Hippocampal formation (tissue), 2 donors: Measurements from ENCODE around the gene SLC7A4.
"Not testable (repeated sequence)": the region's sequence is repeated elsewhere in the genome, so short reads cannot be mapped to it uniquely, and the experiment has no call there.

Experiments used
- DNase-seq, 2 donors: peaks; one replicate each; lab custom pipeline; 2025; lab: John Stamatoyannopoulos, UW

The SLC7A4 gene, protein sequence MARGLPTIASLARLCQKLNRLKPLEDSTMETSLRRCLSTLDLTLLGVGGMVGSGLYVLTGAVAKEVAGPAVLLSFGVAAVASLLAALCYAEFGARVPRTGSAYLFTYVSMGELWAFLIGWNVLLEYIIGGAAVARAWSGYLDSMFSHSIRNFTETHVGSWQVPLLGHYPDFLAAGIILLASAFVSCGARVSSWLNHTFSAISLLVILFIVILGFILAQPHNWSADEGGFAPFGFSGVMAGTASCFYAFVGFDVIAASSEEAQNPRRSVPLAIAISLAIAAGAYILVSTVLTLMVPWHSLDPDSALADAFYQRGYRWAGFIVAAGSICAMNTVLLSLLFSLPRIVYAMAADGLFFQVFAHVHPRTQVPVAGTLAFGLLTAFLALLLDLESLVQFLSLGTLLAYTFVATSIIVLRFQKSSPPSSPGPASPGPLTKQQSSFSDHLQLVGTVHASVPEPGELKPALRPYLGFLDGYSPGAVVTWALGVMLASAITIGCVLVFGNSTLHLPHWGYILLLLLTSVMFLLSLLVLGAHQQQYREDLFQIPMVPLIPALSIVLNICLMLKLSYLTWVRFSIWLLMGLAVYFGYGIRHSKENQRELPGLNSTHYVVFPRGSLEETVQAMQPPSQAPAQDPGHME

GRCh38 chr22:21032037-21032867, at the start of gene SLC7A4:
Gene SLC7A4 (minus strand): TSS chr22:21032561. CDS start chr22:21031812, 749 bp downstream.
- no peak for DNase-seq

DNA sequence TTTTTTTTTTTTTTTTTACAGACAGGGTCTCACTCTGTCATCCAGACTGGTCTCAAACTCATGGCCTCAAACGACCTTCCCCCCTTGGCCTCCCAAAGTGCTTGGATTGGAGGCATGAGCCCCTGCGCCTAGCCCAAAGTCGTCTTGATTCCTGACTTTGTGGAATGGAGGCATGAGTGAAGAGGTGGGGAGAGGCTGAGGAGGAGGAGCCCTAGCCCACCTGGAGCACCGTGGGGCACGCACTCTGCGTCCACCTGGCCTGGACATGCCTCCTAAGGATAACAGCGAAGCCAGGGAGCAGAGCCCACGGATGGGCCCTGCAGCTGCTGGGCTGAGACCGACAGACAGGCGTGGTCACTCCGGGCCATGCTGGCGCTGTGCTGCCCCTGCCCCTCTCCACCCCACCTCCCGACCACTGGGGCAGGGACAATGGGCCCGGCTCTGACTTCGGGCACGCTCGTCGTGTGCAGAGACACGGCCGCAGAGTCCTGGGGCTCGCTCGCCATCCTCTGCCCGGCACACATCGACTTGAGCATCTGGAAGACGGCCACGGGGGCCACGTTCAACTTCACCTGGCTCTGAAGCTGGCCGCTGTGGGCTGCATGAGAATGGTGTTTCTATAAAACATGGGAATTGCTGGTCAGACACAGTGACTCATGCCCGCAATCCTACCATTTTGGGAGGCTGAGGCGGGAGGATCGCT, 48.2 kb upstream of the SLC7A4 start:
- no peak for DNase-seq

GRCh38 chr22:21079493-21079892, 47.1 kb upstream of the SLC7A4 start:
- DNase-seq, result no peak

- DNase-seq, result no peak
Measured at GRCh38 chr22:21078916-21079315, 46.6 kb upstream of the SLC7A4 start.

- DNase-seq, result no peak
Measured at GRCh38 chr22:21077884-21078508, 45.6 kb upstream of the SLC7A4 start.

GRCh38 chr22:21076912-21077625, 44.7 kb upstream of the SLC7A4 start:
- DNase-seq, result no peak

DNA sequence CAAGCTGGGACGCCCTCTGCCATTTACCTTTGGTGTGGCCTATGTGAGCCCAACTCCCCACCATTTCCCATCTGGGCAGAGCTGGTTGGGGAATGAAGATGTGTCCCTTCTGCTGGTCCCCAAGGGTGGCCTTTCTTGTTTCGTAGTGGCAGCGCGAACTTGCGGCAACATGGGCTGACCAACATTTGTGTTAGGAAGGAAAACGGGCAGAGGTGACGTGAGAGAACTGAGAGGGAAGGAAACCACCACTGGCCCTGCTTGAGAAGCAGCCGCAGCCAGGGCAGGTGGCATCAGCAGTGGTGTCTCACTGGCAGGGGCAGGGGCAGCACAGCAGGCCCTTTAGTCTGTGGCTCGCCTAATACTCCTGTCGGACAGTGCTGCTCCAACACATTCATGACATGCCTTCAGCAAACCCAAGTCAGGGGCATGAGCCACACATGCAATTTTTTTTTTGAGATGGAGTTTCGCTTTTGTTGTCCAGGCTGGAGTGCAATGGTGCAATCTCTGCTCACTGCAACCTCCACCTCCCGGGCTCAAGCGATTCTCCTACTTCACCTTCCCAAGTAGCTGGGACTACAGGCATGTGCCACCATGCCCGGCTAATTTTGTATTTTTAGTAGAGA, 43.3 kb upstream of the SLC7A4 start:
- no peak for DNase-seq

- no peak for DNase-seq
Measured at GRCh38 chr22:21074102-21074715, 41.8 kb upstream of the SLC7A4 start.

- no peak for DNase-seq
Measured at GRCh38 chr22:21073482-21073881, 41.1 kb upstream of the SLC7A4 start.

DNA sequence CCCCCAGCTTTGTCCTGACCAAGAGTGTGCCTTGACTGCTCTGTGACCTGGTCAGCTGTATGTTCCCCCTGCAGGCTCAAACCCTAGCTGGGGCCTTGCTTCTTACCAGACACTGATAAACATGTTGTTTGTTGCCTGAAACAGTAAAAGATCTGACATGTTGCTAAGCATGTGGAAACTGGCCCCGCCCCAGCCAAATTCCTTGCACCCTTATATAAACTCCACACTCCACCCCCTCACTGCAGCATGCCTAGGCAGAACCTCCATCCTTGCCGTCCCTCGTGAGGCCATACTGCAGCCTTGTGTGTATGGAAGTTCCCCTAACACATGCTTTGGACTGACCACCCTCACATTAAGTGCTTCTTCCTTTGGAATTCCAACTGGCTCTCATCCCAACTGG, 40.7 kb upstream of the SLC7A4 start:
- no peak for DNase-seq

DNA sequence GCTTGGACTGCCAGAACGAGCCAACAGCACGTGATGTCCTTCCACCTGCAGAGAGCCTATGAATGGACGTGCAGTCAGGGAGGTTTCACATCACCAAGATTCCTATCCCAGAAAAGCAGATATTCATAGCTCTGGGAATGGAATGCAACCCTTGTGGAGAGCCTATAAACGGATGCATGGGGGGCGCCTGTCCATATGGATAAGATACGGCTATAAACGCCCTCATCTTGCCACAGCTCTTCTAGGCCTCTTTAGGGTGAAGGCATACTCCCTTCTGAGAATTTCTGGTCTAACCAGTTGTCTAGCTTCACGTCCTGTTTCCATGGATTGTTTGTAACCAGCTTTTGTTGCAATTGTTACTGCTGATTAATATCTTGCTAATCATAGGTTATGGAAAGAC, 39.4 kb upstream of the SLC7A4 start:
- DNase-seq, result not testable (repeated sequence)

DNA sequence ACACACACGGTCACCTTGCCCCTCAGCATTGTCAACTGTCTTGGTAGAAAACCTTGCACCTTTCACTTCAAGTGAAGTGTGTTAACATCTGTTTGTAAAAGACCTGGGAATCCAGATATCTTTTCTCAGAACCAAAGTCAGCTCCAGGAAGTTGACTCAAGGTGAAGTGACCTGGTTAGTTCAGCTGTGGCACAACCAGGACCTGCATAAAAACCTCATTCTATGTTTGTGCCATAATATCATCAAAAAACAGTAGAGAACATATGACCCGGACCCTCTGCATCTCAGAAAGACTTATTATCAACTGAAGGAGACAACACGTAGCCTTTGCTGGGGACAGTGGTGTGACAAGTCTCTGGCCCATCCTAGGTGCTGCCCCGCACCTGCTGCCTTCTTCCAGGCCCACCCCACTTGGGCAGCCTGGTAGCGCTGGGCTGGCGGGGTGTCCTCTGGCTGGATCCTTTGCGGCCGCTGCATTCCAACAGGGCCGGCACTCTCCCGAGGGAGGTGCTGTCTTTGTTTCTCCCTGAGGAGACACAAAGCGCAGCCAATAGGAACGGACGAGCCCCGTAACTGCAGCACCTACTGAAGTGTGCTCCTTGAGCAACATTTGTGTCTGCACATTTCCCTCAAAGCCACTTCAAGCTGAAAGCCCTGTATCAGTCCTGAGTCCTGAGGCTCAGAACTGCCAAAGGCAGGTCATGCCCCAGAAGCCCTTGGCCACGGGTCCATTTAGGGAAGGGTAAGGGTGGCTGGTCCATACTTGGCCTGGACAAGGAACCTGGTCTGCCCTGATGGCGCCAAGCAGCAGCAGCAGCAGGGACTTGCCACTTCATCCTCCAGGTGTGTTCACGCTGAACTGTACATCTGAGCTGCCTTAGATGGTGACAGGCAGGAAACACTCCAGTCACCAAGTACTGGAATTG, 38.6 kb upstream of the SLC7A4 start:
- DNase-seq, result no peak

DNA sequence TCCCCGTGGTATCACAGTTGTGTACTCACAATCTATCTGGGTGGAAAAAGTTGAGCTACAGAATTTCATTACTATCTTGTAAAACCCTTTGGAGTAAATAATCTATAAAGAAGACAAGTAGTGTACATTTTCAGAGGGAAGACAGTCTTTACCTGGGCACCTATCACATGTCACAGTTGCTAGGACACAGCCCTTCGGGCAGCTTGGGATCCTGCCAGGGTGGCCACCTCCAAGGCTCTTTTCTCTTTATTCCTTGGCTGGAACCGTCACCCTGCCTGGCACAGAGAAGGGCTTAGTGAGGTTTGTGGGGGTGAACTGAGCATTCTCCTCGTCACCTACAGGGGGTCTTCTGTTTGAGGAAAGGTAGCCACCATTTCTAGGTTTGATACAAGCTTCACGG, 37.0 kb upstream of the SLC7A4 start:
- DNase-seq, result no peak

- no peak for DNase-seq
Measured at GRCh38 chr22:21068681-21069276, 36.4 kb upstream of the SLC7A4 start.

GRCh38 chr22:21067901-21068680, 35.7 kb upstream of the SLC7A4 start:
- no peak for DNase-seq

- DNase-seq, result no peak
Measured at GRCh38 chr22:21067075-21067900, 34.9 kb upstream of the SLC7A4 start.
